ENCODE measurements around the gene CCDC148.

GRCh38 chr2:158297120-158297519, 159.4 kb downstream of the CCDC148 start:
- TF ChIP-seq, protein P1, sequence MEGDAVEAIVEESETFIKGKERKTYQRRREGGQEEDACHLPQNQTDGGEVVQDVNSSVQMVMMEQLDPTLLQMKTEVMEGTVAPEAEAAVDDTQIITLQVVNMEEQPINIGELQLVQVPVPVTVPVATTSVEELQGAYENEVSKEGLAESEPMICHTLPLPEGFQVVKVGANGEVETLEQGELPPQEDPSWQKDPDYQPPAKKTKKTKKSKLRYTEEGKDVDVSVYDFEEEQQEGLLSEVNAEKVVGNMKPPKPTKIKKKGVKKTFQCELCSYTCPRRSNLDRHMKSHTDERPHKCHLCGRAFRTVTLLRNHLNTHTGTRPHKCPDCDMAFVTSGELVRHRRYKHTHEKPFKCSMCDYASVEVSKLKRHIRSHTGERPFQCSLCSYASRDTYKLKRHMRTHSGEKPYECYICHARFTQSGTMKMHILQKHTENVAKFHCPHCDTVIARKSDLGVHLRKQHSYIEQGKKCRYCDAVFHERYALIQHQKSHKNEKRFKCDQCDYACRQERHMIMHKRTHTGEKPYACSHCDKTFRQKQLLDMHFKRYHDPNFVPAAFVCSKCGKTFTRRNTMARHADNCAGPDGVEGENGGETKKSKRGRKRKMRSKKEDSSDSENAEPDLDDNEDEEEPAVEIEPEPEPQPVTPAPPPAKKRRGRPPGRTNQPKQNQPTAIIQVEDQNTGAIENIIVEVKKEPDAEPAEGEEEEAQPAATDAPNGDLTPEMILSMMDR (IDR thresholded peaks at IDR 0.05), result no peak
- TF ChIP-seq FOXJ3 (CRISPR knock-in tag; IDR thresholded peaks at IDR 0.05; ENCODE audit: borderline replicate concordance) (no peak), ZNF423 (CRISPR knock-in tag; IDR thresholded peaks at IDR 0.05) (no peak), FOXP4 (CRISPR knock-in tag; IDR thresholded peaks at IDR 0.05) (no peak), TP53 (CRISPR knock-in tag; IDR thresholded peaks at IDR 0.05) (no peak)
- TF ChIP-seq, protein P2, sequence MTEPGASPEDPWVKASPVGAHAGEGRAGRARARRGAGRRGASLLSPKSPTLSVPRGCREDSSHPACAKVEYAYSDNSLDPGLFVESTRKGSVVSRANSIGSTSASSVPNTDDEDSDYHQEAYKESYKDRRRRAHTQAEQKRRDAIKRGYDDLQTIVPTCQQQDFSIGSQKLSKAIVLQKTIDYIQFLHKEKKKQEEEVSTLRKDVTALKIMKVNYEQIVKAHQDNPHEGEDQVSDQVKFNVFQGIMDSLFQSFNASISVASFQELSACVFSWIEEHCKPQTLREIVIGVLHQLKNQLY (CRISPR knock-in tag; IDR thresholded peaks at IDR 0.05), result no peak
- TF ChIP-seq, protein P3, sequence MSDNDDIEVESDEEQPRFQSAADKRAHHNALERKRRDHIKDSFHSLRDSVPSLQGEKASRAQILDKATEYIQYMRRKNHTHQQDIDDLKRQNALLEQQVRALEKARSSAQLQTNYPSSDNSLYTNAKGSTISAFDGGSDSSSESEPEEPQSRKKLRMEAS (CRISPR knock-in tag; IDR thresholded peaks at IDR 0.05), result no peak
- TF ChIP-seq, protein P4, sequence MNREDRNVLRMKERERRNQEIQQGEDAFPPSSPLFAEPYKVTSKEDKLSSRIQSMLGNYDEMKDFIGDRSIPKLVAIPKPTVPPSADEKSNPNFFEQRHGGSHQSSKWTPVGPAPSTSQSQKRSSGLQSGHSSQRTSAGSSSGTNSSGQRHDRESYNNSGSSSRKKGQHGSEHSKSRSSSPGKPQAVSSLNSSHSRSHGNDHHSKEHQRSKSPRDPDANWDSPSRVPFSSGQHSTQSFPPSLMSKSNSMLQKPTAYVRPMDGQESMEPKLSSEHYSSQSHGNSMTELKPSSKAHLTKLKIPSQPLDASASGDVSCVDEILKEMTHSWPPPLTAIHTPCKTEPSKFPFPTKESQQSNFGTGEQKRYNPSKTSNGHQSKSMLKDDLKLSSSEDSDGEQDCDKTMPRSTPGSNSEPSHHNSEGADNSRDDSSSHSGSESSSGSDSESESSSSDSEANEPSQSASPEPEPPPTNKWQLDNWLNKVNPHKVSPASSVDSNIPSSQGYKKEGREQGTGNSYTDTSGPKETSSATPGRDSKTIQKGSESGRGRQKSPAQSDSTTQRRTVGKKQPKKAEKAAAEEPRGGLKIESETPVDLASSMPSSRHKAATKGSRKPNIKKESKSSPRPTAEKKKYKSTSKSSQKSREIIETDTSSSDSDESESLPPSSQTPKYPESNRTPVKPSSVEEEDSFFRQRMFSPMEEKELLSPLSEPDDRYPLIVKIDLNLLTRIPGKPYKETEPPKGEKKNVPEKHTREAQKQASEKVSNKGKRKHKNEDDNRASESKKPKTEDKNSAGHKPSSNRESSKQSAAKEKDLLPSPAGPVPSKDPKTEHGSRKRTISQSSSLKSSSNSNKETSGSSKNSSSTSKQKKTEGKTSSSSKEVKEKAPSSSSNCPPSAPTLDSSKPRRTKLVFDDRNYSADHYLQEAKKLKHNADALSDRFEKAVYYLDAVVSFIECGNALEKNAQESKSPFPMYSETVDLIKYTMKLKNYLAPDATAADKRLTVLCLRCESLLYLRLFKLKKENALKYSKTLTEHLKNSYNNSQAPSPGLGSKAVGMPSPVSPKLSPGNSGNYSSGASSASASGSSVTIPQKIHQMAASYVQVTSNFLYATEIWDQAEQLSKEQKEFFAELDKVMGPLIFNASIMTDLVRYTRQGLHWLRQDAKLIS (CRISPR knock-in tag; IDR thresholded peaks at IDR 0.05; ENCODE audit: borderline replicate concordance), result no peak
